IMR-90 (cell line): Measurements from ENCODE around the gene CDK5R2. TPM values are rescaled to one million over a fixed set of nuclear protein-coding genes. Genes with fewer than 3 reads are reported as not detected.

ENCODE experiments used
- ATAC-seq: fragments of 200-7000 bp; cut with Tn5 transposase; 2 replicates; pipeline ENCODE4 v1.9.1; 2020; ENCODE audit warnings: low read depth, mild to moderate bottlenecking, moderate library complexity
- BruUV-seq: library from RNA; stranded (reverse); fragments of 400-500 nt; replicated peaks from 2 replicates; lab custom pipeline; 2021; lab: Mats Ljungman, UMichigan
- CTCF ChIA-PET: fragments of 300-600 bp; formaldehyde crosslinking; extraction: SDS; loops from one replicate; lab custom pipeline; 2021; ENCODE audit warnings: antibody characterized with exemption; lab: Yijun Ruan, JAX
- POLR2A ChIA-PET: fragments of 300-600 bp; sonication (Branson Sonifier 250); formaldehyde crosslinking; loops from one replicate; lab custom pipeline; 2022; ENCODE audit warnings: antibody characterized with exemption; ENCODE audit not compliant: unreplicated experiment; lab: Charles Lee
- DNase-seq: peaks from one replicate; pipeline ENCODE4 v3.0.0; 2013
- H2AFZ ChIP-seq: replicated peaks from 2 replicates; pipeline ENCODE3; 2013; ENCODE audit warnings: low read length, mild to moderate bottlenecking; ENCODE audit not compliant: poor library complexity
- H2AK5ac ChIP-seq: 2 replicates; pipeline ENCODE4 v1.6.1; 2013; ENCODE audit warnings: low read depth, low read length, inconsistent platforms
- H2AK9ac ChIP-seq: replicated peaks from 2 replicates; pipeline ENCODE3; 2013; ENCODE audit warnings: mild to moderate bottlenecking, low read depth, low read length, moderate library complexity; ENCODE audit not compliant: poor library complexity
- H2BK120ac ChIP-seq: 2 replicates; pipeline ENCODE4 v1.6.1; 2013; ENCODE audit warnings: low read depth, low read length, inconsistent platforms
- H2BK15ac ChIP-seq: 3 replicates; pipeline ENCODE4 v1.6.1; 2013; ENCODE audit warnings: low read depth, low read length, inconsistent platforms
- H2BK20ac ChIP-seq: 2 replicates; pipeline ENCODE4 v1.6.1; 2013; ENCODE audit warnings: low read depth, mild to moderate bottlenecking, inconsistent platforms, low read length, moderate library complexity
- H2BK5ac ChIP-seq: 2 replicates; pipeline ENCODE4 v1.6.1; 2013; ENCODE audit warnings: mild to moderate bottlenecking, low read depth, low read length, inconsistent platforms; ENCODE audit not compliant: poor library complexity, severe bottlenecking
- H3K14ac ChIP-seq: replicated peaks from 2 replicates; pipeline ENCODE4 v1.6.1; 2013; ENCODE audit warnings: low read depth, low read length, inconsistent platforms
- H3K18ac ChIP-seq: 2 replicates; pipeline ENCODE4 v1.6.1; 2013; ENCODE audit warnings: low read depth, low read length, control low read depth
- H3K23ac ChIP-seq: 2 replicates; pipeline ENCODE4 v1.6.1; 2013; ENCODE audit warnings: low read depth, low read length, inconsistent platforms
- H3K27ac ChIP-seq: 2 replicates; pipeline ENCODE4 v1.5.1; 2013; ENCODE audit warnings: mild to moderate bottlenecking, control low read depth, low read length; ENCODE audit not compliant: insufficient read depth
- H3K27me3 ChIP-seq: 2 replicates; pipeline ENCODE4 v1.6.1; 2013; ENCODE audit warnings: low read length; ENCODE audit not compliant: control insufficient read depth, insufficient read depth
- H3K36me3 ChIP-seq: 2 replicates; pipeline ENCODE4 v1.6.1; 2013; ENCODE audit warnings: low read length, mixed read lengths; ENCODE audit not compliant: control insufficient read depth, insufficient read depth
- H3K4ac ChIP-seq: 2 replicates; pipeline ENCODE4 v1.6.1; 2013; ENCODE audit warnings: low read depth, low read length, inconsistent platforms
- H3K4me1 ChIP-seq: 2 replicates; pipeline ENCODE4 v1.6.1; 2013; ENCODE audit warnings: low read length, mixed read lengths; ENCODE audit not compliant: control insufficient read depth, insufficient read depth
- H3K4me2 ChIP-seq: 2 replicates; pipeline ENCODE4 v1.6.1; 2013; ENCODE audit warnings: low read depth, mild to moderate bottlenecking, control low read depth, low read length, moderate library complexity
- H3K4me3 ChIP-seq: 2 replicates; pipeline ENCODE4 v1.5.1; 2013; ENCODE audit warnings: low read depth, mild to moderate bottlenecking, control low read depth, low read length, moderate library complexity; ENCODE audit not compliant: insufficient read depth
- H3K56ac ChIP-seq: 2 replicates; pipeline ENCODE4 v1.6.1; 2013; ENCODE audit warnings: low read length, inconsistent platforms; ENCODE audit not compliant: insufficient read depth; ENCODE audit errors: extremely low read depth
- H3K79me1 ChIP-seq, 2 experiments: 2 replicates each; pipeline ENCODE4 v1.6.1; 2013; ENCODE audit warnings: low read length in 2 of 2, inconsistent platforms in 1 of 2, low read depth in 1 of 2
- H3K9ac ChIP-seq: 2 replicates; pipeline ENCODE4 v1.6.1; 2013; ENCODE audit warnings: low read depth, low read length, control low read depth
- H3K9me1 ChIP-seq: 2 replicates; pipeline ENCODE4 v1.6.1; 2013; ENCODE audit warnings: low read length, inconsistent platforms; ENCODE audit not compliant: insufficient read depth
- H3K9me3 ChIP-seq: 2 replicates; pipeline ENCODE4 v1.6.1; 2013; ENCODE audit warnings: low read length; ENCODE audit not compliant: control insufficient read depth, insufficient read depth
- H4K20me1 ChIP-seq: 2 replicates; pipeline ENCODE4 v1.6.1; 2013; ENCODE audit warnings: low read length, inconsistent platforms; ENCODE audit not compliant: insufficient read depth
- H4K5ac ChIP-seq: 2 replicates; pipeline ENCODE4 v1.6.1; 2013; ENCODE audit warnings: mild to moderate bottlenecking, low read depth, low read length, control low read depth
- H4K8ac ChIP-seq, 2 experiments: 2 replicates each; pipeline ENCODE4 v1.6.1; 2013; ENCODE audit warnings: low read depth in 2 of 2, low read length in 2 of 2, control low read depth in 1 of 2, inconsistent platforms in 1 of 2
- H4K91ac ChIP-seq: 2 replicates; pipeline ENCODE4 v1.6.1; 2013; ENCODE audit warnings: low read depth, low read length, inconsistent platforms; ENCODE audit not compliant: insufficient read depth
- CTCF ChIP-seq: conservative IDR thresholded peaks from 2 replicates; pipeline ENCODE4 v1.5.1; 2012; ENCODE audit warnings: mild to moderate bottlenecking, low read depth, low read length, improper control_type of control experiment
- ELK1 ChIP-seq: fragments of 150-350 bp; IDR thresholded peaks from 2 replicates; pipeline ENCODE4 v1.6.1; 2016; ENCODE audit warnings: low read depth, mild to moderate bottlenecking, low read length, moderate library complexity, borderline replicate concordance
- FOS ChIP-seq: fragments of 150-350 bp; IDR thresholded peaks from 2 replicates; pipeline ENCODE4 v1.6.1; 2016; ENCODE audit warnings: low read depth, low read length
- MAFK ChIP-seq: IDR thresholded peaks from 2 replicates; pipeline ENCODE4 v1.6.1; 2012; ENCODE audit warnings: low read depth, low read length, improper control_type of control experiment
- MAZ ChIP-seq: IDR thresholded peaks from 2 replicates; pipeline ENCODE4 v1.6.1; 2012; ENCODE audit warnings: low read depth, mild to moderate bottlenecking, low read length, improper control_type of control experiment, moderate library complexity, borderline replicate concordance
- MXI1 ChIP-seq: IDR thresholded peaks from 2 replicates; pipeline ENCODE4 v1.6.1; 2012; ENCODE audit warnings: low read depth, mild to moderate bottlenecking, low read length, moderate library complexity, borderline replicate concordance
- SMC3 ChIP-seq: fragments of 150-350 bp; IDR thresholded peaks from 2 replicates; pipeline ENCODE4 v1.6.1; 2016; ENCODE audit warnings: low read depth, mild to moderate bottlenecking, antibody characterized with exemption, low read length, moderate library complexity
- USF2 ChIP-seq: fragments of 150-350 bp; IDR thresholded peaks from 2 replicates; pipeline ENCODE4 v1.6.1; 2017; ENCODE audit warnings: mild to moderate bottlenecking, antibody characterized with exemption, low read length, low read depth
- WGBS, 2 experiments: methylation state at CpG; one replicate each; pipeline versions ENCODE4 v1.1.5 to v1.1.7; 2013; ENCODE audit warnings: missing lambda C conversion rate in 2 of 2; ENCODE audit not compliant: insufficient read length in 1 of 2; ENCODE audit errors: extremely low coverage in 2 of 2; 5-methylcytosine and 5-hydroxymethylcytosine counted together
- dilution Hi-C: fragments of 300-500 bp; cut with HindIII; formaldehyde crosslinking; loops from one replicate; pipeline ENCODE4 v1.14.3; 2018; ENCODE audit warnings: low sequenced_read_pairs; ENCODE audit not compliant: unreplicated experiment
- in situ Hi-C: fragments of 300-500 bp; cut with MboI; formaldehyde crosslinking; loops from 3 replicates; pipeline ENCODE4 v1.14.3; 2019; ENCODE audit warnings: low sequenced_read_pairs, inconsistent platforms, mixed read lengths
- intact Hi-C: fragments of 100-400 bp; cut with micrococcal nuclease; formaldehyde crosslinking; loops from 2 replicates; pipeline ENCODE4 v1.10.0; 2022
- polyA plus RNA-seq, 3 experiments: library from polyadenylated mRNA; depleted of rRNA; stranded (reverse); fragments of >200 nt; gene quantifications; 2 replicates each; pipeline ENCODE4 v1.2.3, GENCODE V29; 2012; ENCODE audit warnings: low replicate concordance in 1 of 3
- total RNA-seq: library from RNA; depleted of rRNA; stranded (reverse); fragments of >200 nt; gene quantifications from 2 replicates; pipeline ENCODE4 v1.2.3, GENCODE V29; 2012

The CDK5R2 gene
- total and polyA plus RNA-seq, 2 of the 4 experiments (the other 2 are of a cell fraction), result not detected

GRCh38 chr2:218946621-218947020, 12.8 kb upstream of the CDK5R2 start:
- Histone ChIP-seq H2AFZ (no peak overlapping the region), H4K5ac (no peak overlapping the region), H2BK15ac (no peak overlapping the region), H3K14ac (no peak overlapping the region), H2BK20ac (no peak overlapping the region), H2AK5ac (no peak overlapping the region), H3K23ac (no peak overlapping the region), H3K79me1 (no peaks in the 10 kb centered on the region), H2BK120ac (no peak overlapping the region), H3K4me1 (no peaks in the 10 kb centered on the region), H3K9me1 (no peaks in the 10 kb centered on the region), H3K4me2 (no peak overlapping the region), H3K56ac (no peak overlapping the region), H4K91ac (no peak overlapping the region), H3K27me3 (peaks cover 22% of the 10 kb centered on the region), H4K20me1 (no peaks in the 10 kb centered on the region), H3K9me3 (no peaks in the 10 kb centered on the region), H3K27ac (no peak overlapping the region), H4K8ac (no peak overlapping the region), H3K18ac (no peak overlapping the region), H3K36me3 (no peaks in the 10 kb centered on the region), H3K9ac (no peak overlapping the region), H3K4me3 (no peak overlapping the region), H2BK5ac (no peak overlapping the region), H3K4ac (no peak overlapping the region), H2AK9ac (no peak overlapping the region)
- CTCF ChIA-PET, result no interaction called here
- DNase-seq, result no peak
- no peak for TF ChIP-seq MXI1
- no peak for TF ChIP-seq SMC3
- TF ChIP-seq MAZ, result no peak
- TF ChIP-seq FOS, result no peak
- TF ChIP-seq CTCF, result no peak
- no peak for TF ChIP-seq USF2
- TF ChIP-seq MAFK, result no peak
- TF ChIP-seq ELK1, result no peak
- BruUV-seq, result no TSS peak
- no peak for ATAC-seq
- dilution Hi-C loops (no loop called here), intact Hi-C loops (no loop called here), in situ Hi-C loops (no loop called here)
- POLR2A ChIA-PET, result no interaction called here
- no CpG with 5 or more reads among the region's 1 CpG for WGBS, 2 experiments
